ENCODE data around the gene ZSWIM6. TPM values are rescaled to one million over a fixed set of nuclear protein-coding genes. Genes with fewer than 3 reads are reported as not detected.

Gene ZSWIM6
- polyA plus RNA-seq, 1 donor: 18.0 TPM

GRCh38 chr5:61479850-61480614 is 148.0 kb downstream of the ZSWIM6 start:
- Histone ChIP-seq H3K9me3 (ENCODE audit: control insufficient read depth, low read depth, low read length) (no peaks in the 10 kb centered on the region), H3K4me3 (ENCODE audit: low read length) (no peak overlapping the region), H3K27ac (ENCODE audit: low read length) (no peak overlapping the region), H3K27me3 (ENCODE audit: control insufficient read depth, insufficient read depth, low read length) (no peaks in the 10 kb centered on the region), H3K36me3 (ENCODE audit: control insufficient read depth, insufficient read depth, low read length) (peaks cover 5% of the 10 kb centered on the region), H3K4me1 (ENCODE audit: control insufficient read depth, insufficient read depth, low read length) (no peaks in the 10 kb centered on the region)
- whole genome bisulfite sequencing (ENCODE audit: insufficient coverage, low lambda C conversion rate): 67% methylated on average over 1 of the region's 4 CpGs
- DNase-seq: no peak

- no peaks in the 10 kb centered on the region for H3K9me3 ChIP-seq (ENCODE audit: control insufficient read depth, low read depth, low read length)
- no peaks in the 10 kb centered on the region for H3K4me1 ChIP-seq (ENCODE audit: control insufficient read depth, insufficient read depth, low read length)
- H3K36me3 ChIP-seq (ENCODE audit: control insufficient read depth, insufficient read depth, low read length): peaks cover 4% of the 10 kb centered on the region
- no peak for DNase-seq
- no peak overlapping the region for H3K27ac ChIP-seq (ENCODE audit: low read length)
- H3K4me3 ChIP-seq (ENCODE audit: low read length): no peak overlapping the region
- WGBS (ENCODE audit: insufficient coverage, low lambda C conversion rate): no CpG with 5 or more reads among the region's 3 CpGs
- H3K27me3 ChIP-seq (ENCODE audit: control insufficient read depth, insufficient read depth, low read length): no peaks in the 10 kb centered on the region
Observed at GRCh38 chr5:61482980-61483379, 150.9 kb downstream of the ZSWIM6 start.

DNA sequence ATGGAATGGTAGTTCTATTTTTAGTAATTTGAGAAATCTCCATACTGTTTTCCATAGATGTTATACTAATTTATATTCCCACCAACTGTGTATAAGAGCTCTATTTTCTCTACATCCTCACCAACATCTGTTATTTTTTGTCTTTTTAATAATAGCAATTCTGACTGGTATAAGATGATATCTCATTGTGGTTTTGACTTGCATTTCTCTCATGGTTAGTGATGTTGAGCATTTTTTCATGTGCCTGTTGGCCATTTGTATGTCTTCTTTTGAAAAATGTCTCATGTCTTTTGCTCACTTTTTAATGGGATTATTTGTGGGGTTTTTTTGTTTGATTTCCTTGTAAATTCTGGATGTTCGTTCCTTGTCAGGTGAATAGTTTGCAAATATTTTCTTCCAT is 154.4 kb downstream of the ZSWIM6 start:
- Histone ChIP-seq H3K27ac (ENCODE audit: low read length) (no peak overlapping the region), H3K36me3 (ENCODE audit: control insufficient read depth, insufficient read depth, low read length) (peaks cover 6% of the 10 kb centered on the region), H3K4me1 (ENCODE audit: control insufficient read depth, insufficient read depth, low read length) (no peaks in the 10 kb centered on the region), H3K9me3 (ENCODE audit: control insufficient read depth, low read depth, low read length) (no peaks in the 10 kb centered on the region), H3K27me3 (ENCODE audit: control insufficient read depth, insufficient read depth, low read length) (no peaks in the 10 kb centered on the region), H3K4me3 (ENCODE audit: low read length) (no peak overlapping the region)
- 100% methylated on average over 1 of the region's 1 CpG for WGBS (ENCODE audit: insufficient coverage, low lambda C conversion rate)
- no peak for DNase-seq

GRCh38 chr5:61489574-61489973 is 157.5 kb downstream of the ZSWIM6 start:
- no peak for DNase-seq
- 100% methylated on average over 1 of the region's 1 CpG for WGBS (ENCODE audit: insufficient coverage, low lambda C conversion rate)
- Histone ChIP-seq H3K9me3 (ENCODE audit: control insufficient read depth, low read depth, low read length) (no peaks in the 10 kb centered on the region), H3K36me3 (ENCODE audit: control insufficient read depth, insufficient read depth, low read length) (peaks cover 13% of the 10 kb centered on the region), H3K4me3 (ENCODE audit: low read length) (no peak overlapping the region), H3K27me3 (ENCODE audit: control insufficient read depth, insufficient read depth, low read length) (no peaks in the 10 kb centered on the region), H3K27ac (ENCODE audit: low read length) (no peak overlapping the region), H3K4me1 (ENCODE audit: control insufficient read depth, insufficient read depth, low read length) (no peaks in the 10 kb centered on the region)

- Histone ChIP-seq H3K9me3 (ENCODE audit: control insufficient read depth, low read depth, low read length) (no peaks in the 10 kb centered on the region), H3K4me1 (ENCODE audit: control insufficient read depth, insufficient read depth, low read length) (no peaks in the 10 kb centered on the region), H3K36me3 (ENCODE audit: control insufficient read depth, insufficient read depth, low read length) (peaks cover 20% of the 10 kb centered on the region), H3K27ac (ENCODE audit: low read length) (no peak overlapping the region), H3K27me3 (ENCODE audit: control insufficient read depth, insufficient read depth, low read length) (no peaks in the 10 kb centered on the region), H3K4me3 (ENCODE audit: low read length) (no peak overlapping the region)
- 60% methylated on average over 1 of the region's 1 CpG for WGBS (ENCODE audit: insufficient coverage, low lambda C conversion rate)
- DNase-seq: no peak
Observed at GRCh38 chr5:61491861-61492260, 159.8 kb downstream of the ZSWIM6 start.

- Histone ChIP-seq H3K36me3 (ENCODE audit: control insufficient read depth, insufficient read depth, low read length) (peaks cover 19% of the 10 kb centered on the region), H3K27me3 (ENCODE audit: control insufficient read depth, insufficient read depth, low read length) (no peaks in the 10 kb centered on the region), H3K4me3 (ENCODE audit: low read length) (no peak overlapping the region), H3K27ac (ENCODE audit: low read length) (no peak overlapping the region), H3K9me3 (ENCODE audit: control insufficient read depth, low read depth, low read length) (no peaks in the 10 kb centered on the region), H3K4me1 (ENCODE audit: control insufficient read depth, insufficient read depth, low read length) (no peaks in the 10 kb centered on the region)
- no peak for DNase-seq
- WGBS (ENCODE audit: insufficient coverage, low lambda C conversion rate): no CpG with 5 or more reads among the region's 7 CpGs
Observed at GRCh38 chr5:61493973-61494372, 161.9 kb downstream of the ZSWIM6 start.

DNA sequence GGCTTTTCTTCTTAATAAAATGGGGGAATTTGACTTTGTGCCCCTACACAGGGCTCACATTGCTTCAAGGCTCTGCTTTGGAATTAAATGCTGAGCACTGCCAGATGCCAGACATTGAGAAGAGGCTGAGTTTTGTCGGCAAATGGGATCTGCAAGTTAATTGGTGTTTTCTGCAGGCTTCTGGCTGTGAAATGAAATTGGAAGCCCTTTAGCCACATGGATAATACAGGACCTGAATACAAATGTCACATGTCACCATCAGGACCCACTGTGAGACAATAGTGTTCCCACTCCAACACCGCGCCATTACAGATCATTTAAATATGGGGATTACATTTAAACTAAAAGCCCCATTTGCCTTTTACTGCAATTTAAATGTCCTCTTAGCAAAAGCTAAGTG is 164.4 kb downstream of the ZSWIM6 start:
- DNase-seq: no peak
- Histone ChIP-seq H3K27ac (ENCODE audit: low read length) (no peak overlapping the region), H3K4me3 (ENCODE audit: low read length) (no peak overlapping the region), H3K27me3 (ENCODE audit: control insufficient read depth, insufficient read depth, low read length) (no peaks in the 10 kb centered on the region), H3K9me3 (ENCODE audit: control insufficient read depth, low read depth, low read length) (no peaks in the 10 kb centered on the region), H3K36me3 (ENCODE audit: control insufficient read depth, insufficient read depth, low read length) (peaks cover 18% of the 10 kb centered on the region), H3K4me1 (ENCODE audit: control insufficient read depth, insufficient read depth, low read length) (no peaks in the 10 kb centered on the region)
- WGBS (ENCODE audit: insufficient coverage, low lambda C conversion rate): no CpG with 5 or more reads among the region's 3 CpGs

- H3K9me3 ChIP-seq (ENCODE audit: control insufficient read depth, low read depth, low read length): no peaks in the 10 kb centered on the region
- H3K4me1 ChIP-seq (ENCODE audit: control insufficient read depth, insufficient read depth, low read length): no peaks in the 10 kb centered on the region
- H3K36me3 ChIP-seq (ENCODE audit: control insufficient read depth, insufficient read depth, low read length): peaks cover 18% of the 10 kb centered on the region
- no peak for DNase-seq
- H3K4me3 ChIP-seq (ENCODE audit: low read length): no peak overlapping the region
- 80% methylated on average over 2 of the region's 4 CpGs for WGBS (ENCODE audit: insufficient coverage, low lambda C conversion rate)
- no peak overlapping the region for H3K27ac ChIP-seq (ENCODE audit: low read length)
- H3K27me3 ChIP-seq (ENCODE audit: control insufficient read depth, insufficient read depth, low read length): no peaks in the 10 kb centered on the region
Observed at GRCh38 chr5:61496860-61497259, 164.8 kb downstream of the ZSWIM6 start.

DNA sequence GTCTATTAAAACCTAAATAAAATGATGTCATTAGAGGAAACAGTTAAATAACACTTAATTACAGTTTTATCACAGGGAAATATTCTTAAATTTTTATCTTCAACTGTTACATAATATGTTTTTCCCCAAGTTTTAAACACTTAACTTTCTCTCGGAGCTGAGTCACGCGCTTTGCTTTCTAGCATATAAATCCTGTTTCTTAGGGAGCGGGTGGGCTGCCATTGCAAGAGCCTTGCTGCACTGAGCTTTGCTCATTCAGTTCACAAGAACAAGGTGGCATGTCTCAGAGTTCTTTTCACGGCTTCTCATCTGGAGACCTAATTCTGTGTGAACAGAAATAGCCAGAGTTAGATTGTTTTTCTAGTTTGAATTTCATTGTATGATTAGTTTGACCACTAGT is 166.1 kb downstream of the ZSWIM6 start:
- Histone ChIP-seq H3K27me3 (ENCODE audit: control insufficient read depth, insufficient read depth, low read length) (no peaks in the 10 kb centered on the region), H3K4me1 (ENCODE audit: control insufficient read depth, insufficient read depth, low read length) (no peaks in the 10 kb centered on the region), H3K27ac (ENCODE audit: low read length) (no peak overlapping the region), H3K9me3 (ENCODE audit: control insufficient read depth, low read depth, low read length) (no peaks in the 10 kb centered on the region), H3K4me3 (ENCODE audit: low read length) (no peak overlapping the region), H3K36me3 (ENCODE audit: control insufficient read depth, insufficient read depth, low read length) (peaks cover 18% of the 10 kb centered on the region)
- no CpG with 5 or more reads among the region's 5 CpGs for WGBS (ENCODE audit: insufficient coverage, low lambda C conversion rate)
- DNase-seq: no peak

GRCh38 chr5:61501971-61502370 is 169.9 kb downstream of the ZSWIM6 start:
- H3K27me3 ChIP-seq (ENCODE audit: control insufficient read depth, insufficient read depth, low read length): no peaks in the 10 kb centered on the region
- H3K36me3 ChIP-seq (ENCODE audit: control insufficient read depth, insufficient read depth, low read length): no peaks in the 10 kb centered on the region
- 67% methylated on average over 1 of the region's 3 CpGs for WGBS (ENCODE audit: insufficient coverage, low lambda C conversion rate)
- no peak for DNase-seq
- no peaks in the 10 kb centered on the region for H3K9me3 ChIP-seq (ENCODE audit: control insufficient read depth, low read depth, low read length)
- H3K4me1 ChIP-seq (ENCODE audit: control insufficient read depth, insufficient read depth, low read length): no peaks in the 10 kb centered on the region
- no peak overlapping the region for H3K4me3 ChIP-seq (ENCODE audit: low read length)
- no peak overlapping the region for H3K27ac ChIP-seq (ENCODE audit: low read length)

DNA sequence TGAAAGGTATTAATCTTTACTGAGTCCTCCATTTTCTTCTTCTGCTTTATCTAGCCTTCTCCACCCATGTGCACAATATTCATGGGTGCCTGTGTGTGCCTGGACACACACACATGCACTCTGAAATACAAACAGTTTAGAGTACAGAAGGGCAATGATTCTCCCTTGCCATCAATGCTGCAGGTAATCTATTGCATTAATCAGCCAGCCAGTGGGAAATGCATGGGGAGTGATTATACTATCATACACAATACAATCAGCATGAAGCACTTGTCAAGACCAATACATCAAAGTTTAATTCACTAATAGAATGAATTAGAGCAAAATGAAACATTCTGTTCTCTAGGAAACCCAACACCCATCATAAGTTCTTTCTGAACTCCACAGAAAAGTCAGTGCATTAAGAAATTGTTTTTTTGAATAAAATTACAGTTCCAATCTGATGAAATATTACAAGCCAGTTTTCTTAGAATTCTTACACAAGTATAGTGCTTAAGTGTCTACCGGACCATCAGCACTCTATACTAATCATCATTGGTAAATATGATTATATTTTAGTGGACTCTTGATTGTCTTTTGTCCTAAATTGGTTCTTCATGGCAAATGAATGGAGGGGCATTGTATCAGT is 172.2 kb downstream of the ZSWIM6 start:
- Histone ChIP-seq H3K9me3 (ENCODE audit: control insufficient read depth, low read depth, low read length) (no peaks in the 10 kb centered on the region), H3K27ac (ENCODE audit: low read length) (no peak overlapping the region), H3K36me3 (ENCODE audit: control insufficient read depth, insufficient read depth, low read length) (peaks cover 1% of the 10 kb centered on the region), H3K27me3 (ENCODE audit: control insufficient read depth, insufficient read depth, low read length) (no peaks in the 10 kb centered on the region), H3K4me3 (ENCODE audit: low read length) (no peak overlapping the region), H3K4me1 (ENCODE audit: control insufficient read depth, insufficient read depth, low read length) (no peaks in the 10 kb centered on the region)
- DNase-seq: no peak
- WGBS (ENCODE audit: insufficient coverage, low lambda C conversion rate): 100% methylated on average over 1 of the region's 1 CpG
